RKO (cell line): ENCODE data around the gene KCNH1.
A peak's percentile ranks its signal among the peaks of the same experiment; 100 is the strongest.

Source experiments
- DNase-seq: peaks from one replicate; pipeline ENCODE4 v3.0.0-alpha.2; 2016; ENCODE audit warnings: low spot score

KCNH1 gene

GRCh38 chr1:210711825-210712612, 421.9 kb downstream of the KCNH1 start:
- no peak for DNase-seq

- DNase-seq = peak; percentile 12
Observed at GRCh38 chr1:210709701-210710100, 424.2 kb downstream of the KCNH1 start.

- no peak for DNase-seq
Observed at GRCh38 chr1:210707300-210708240, 426.4 kb downstream of the KCNH1 start.

- no peak for DNase-seq
Observed at GRCh38 chr1:210706246-210706645, 427.7 kb downstream of the KCNH1 start.

GRCh38 chr1:210705086-210705485, 428.9 kb downstream of the KCNH1 start:
- DNase-seq = no peak

- no peak for DNase-seq
Observed at GRCh38 chr1:210703593-210703992, 430.4 kb downstream of the KCNH1 start.

- no peak for DNase-seq
Observed at GRCh38 chr1:210702506-210702905, 431.4 kb downstream of the KCNH1 start.

- no peak for DNase-seq
Observed at GRCh38 chr1:210700511-210700910, 433.4 kb downstream of the KCNH1 start.

- DNase-seq = no peak
Observed at GRCh38 chr1:210700083-210700482, 433.9 kb downstream of the KCNH1 start.

GRCh38 chr1:210698661-210699060, 435.3 kb downstream of the KCNH1 start:
- no peak for DNase-seq

- DNase-seq = no peak
Observed at GRCh38 chr1:210697185-210697584, 436.8 kb downstream of the KCNH1 start.

GRCh38 chr1:210696709-210697108, 437.2 kb downstream of the KCNH1 start:
- DNase-seq = no peak

- no peak for DNase-seq
Observed at GRCh38 chr1:210695026-210695425, 438.9 kb downstream of the KCNH1 start.

GRCh38 chr1:210692796-210693195, 441.2 kb downstream of the KCNH1 start:
- no peak for DNase-seq

- no peak for DNase-seq
Observed at GRCh38 chr1:210691039-210691610, 442.8 kb downstream of the KCNH1 start.

GRCh38 chr1:210690236-210690635, 443.7 kb downstream of the KCNH1 start:
- DNase-seq = no peak

- DNase-seq = no peak
Observed at GRCh38 chr1:210689826-210690225, 444.1 kb downstream of the KCNH1 start.

GRCh38 chr1:210688512-210689234, 445.3 kb downstream of the KCNH1 start:
- DNase-seq = no peak

- DNase-seq = peak; percentile 25
Observed at GRCh38 chr1:210687582-210688279, 446.2 kb downstream of the KCNH1 start.

- no peak for DNase-seq
Observed at GRCh38 chr1:210686841-210687240, 447.1 kb downstream of the KCNH1 start.

GRCh38 chr1:210685295-210685650, 448.7 kb downstream of the KCNH1 start:
- DNase-seq = no peak
